CD4-positive, alpha-beta T cell (primary cell): ENCODE results near the gene OR6N1. TPM values are rescaled to one million over a fixed set of nuclear protein-coding genes. Genes with fewer than 3 reads are reported as not detected.

ENCODE experiments used
- ATAC-seq: fragments of 200-7000 bp; cut with Tn5 transposase; one replicate; pipeline ENCODE4 v1.10.0; 2022; ENCODE audit warnings: mild to moderate bottlenecking; ENCODE audit not compliant: poor library complexity
- CTCF ChIA-PET: fragments of 350-600 bp; sonication (Branson Sonifier 250); formaldehyde crosslinking; loops from one replicate; lab custom pipeline; 2021; ENCODE audit warnings: antibody characterized with exemption, inconsistent platforms; lab: Charles Lee
- POLR2A ChIA-PET: fragments of 350-600 bp; sonication (Branson Sonifier 250); formaldehyde crosslinking; loops from one replicate; lab custom pipeline; 2021; ENCODE audit warnings: antibody characterized with exemption, inconsistent platforms; lab: Charles Lee
- DNase-seq, 14 experiments: peaks; one replicate each; pipeline ENCODE4 v3.0.0-alpha.2; 2013 to 2020; ENCODE audit warnings: mixed read lengths in 2 of 14
- H3K27ac ChIP-seq, 2 donors: one replicate each; pipeline versions ENCODE4 v1.5.1 to v1.7.0; 2013; ENCODE audit warnings: low read length in 2 of 2, low read depth in 1 of 2, mild to moderate bottlenecking in 1 of 2
- H3K27me3 ChIP-seq, 2 experiments: 1 replicate in 1 of 2; 2 replicates in 1 of 2; pipeline versions ENCODE4 v1.6.1 to v1.7.0; 2013; ENCODE audit warnings: low read length in 2 of 2, control low read depth in 1 of 2, mild to moderate bottlenecking in 1 of 2, moderate library complexity in 1 of 2; ENCODE audit not compliant: insufficient read depth in 2 of 2, control insufficient read depth in 1 of 2
- H3K36me3 ChIP-seq: one replicate; pipeline ENCODE4 v1.6.1; 2013; ENCODE audit warnings: low read length, control low read depth; ENCODE audit not compliant: insufficient read depth
- H3K4me1 ChIP-seq: one replicate; pipeline ENCODE4 v1.6.1; 2013; ENCODE audit warnings: low read length, control low read depth; ENCODE audit not compliant: insufficient read depth
- H3K4me3 ChIP-seq: one replicate; pipeline ENCODE4 v1.5.1; 2013; ENCODE audit warnings: mild to moderate bottlenecking, low read length, moderate library complexity
- H3K9me3 ChIP-seq, 2 experiments: 1 replicate in 1 of 2; 2 replicates in 1 of 2; pipeline versions ENCODE4 v1.6.1 to v1.7.0; 2013; ENCODE audit warnings: low read length in 2 of 2, mild to moderate bottlenecking in 2 of 2, control low read depth in 1 of 2, moderate library complexity in 1 of 2; ENCODE audit not compliant: control insufficient read depth in 1 of 2, insufficient read depth in 1 of 2
- H3K27ac Mint-ChIP-seq: one replicate; pipeline ENCODE4 v1.8.0; 2020; ENCODE audit warnings: mixed read lengths
- H3K27me3 Mint-ChIP-seq: one replicate; pipeline ENCODE4 v1.8.0; 2021; ENCODE audit warnings: mixed read lengths
- H3K36me3 Mint-ChIP-seq: one replicate; pipeline ENCODE4 v1.8.0; 2021; ENCODE audit warnings: low read depth, mixed read lengths
- H3K4me1 Mint-ChIP-seq: one replicate; pipeline ENCODE4 v1.8.0; 2021; ENCODE audit warnings: low read depth, mixed read lengths
- H3K4me3 Mint-ChIP-seq: one replicate; pipeline ENCODE4 v1.8.0; 2020; ENCODE audit warnings: mild to moderate bottlenecking, mixed read lengths
- H3K9me3 Mint-ChIP-seq: one replicate; pipeline ENCODE4 v1.8.0; 2020; ENCODE audit warnings: mixed read lengths
- CTCF ChIP-seq: fragments of 200-600 bp; IDR thresholded peaks from one replicate; pipeline ENCODE4 v1.8.0; 2022; ENCODE audit warnings: antibody characterized with exemption, mild to moderate bottlenecking
- intact Hi-C, 2 experiments: fragments of 100-400 bp; cut with DNase I in 1 of 2; cut with micrococcal nuclease in 1 of 2; formaldehyde crosslinking; loops; one replicate each; pipeline versions ENCODE4 v1.15.1 to v1.9.0; 2023 to 2025; cut with DNase I, micrococcal nuclease
- total RNA-seq, 174 experiments: library from RNA in 2 of 174; stranded (reverse) in 2 of 174; gene quantifications; one replicate each; pipeline ENCODE4 v1.2.3 and lab custom pipeline; 2021 to 2026

The OR6N1 gene
- total RNA-seq, 2 experiments from 2014 or later = not detected

GRCh38 chr1:158754420-158754819 is 17.6 kb downstream of the OR6N1 start, which contains the start of gene OR6K6:
TSS of gene OR6K6 (plus strand) at chr1:158754720. CDS start at chr1:158754888, 168 bp downstream.
- Mint-ChIP-seq H3K4me3 (no peak within 1 kb of the TSS), H3K27me3 (peaks cover 34% of the 10 kb centered on the region), H3K9me3 (peaks cover 2% of the 10 kb centered on the region), H3K4me1 (no peaks in the 10 kb centered on the region), H3K36me3 (no peaks in the 10 kb centered on the region), H3K27ac (no peak within 1 kb of the TSS)
- Histone ChIP-seq H3K9me3 (peaks cover 0 to 2% of the 10 kb centered on the region in 2 experiments), H3K36me3 (no peaks in the 10 kb centered on the region), H3K27me3 (no peaks in the 10 kb centered on the region), H3K27ac (no peak within 1 kb of the TSS), H3K4me1 (no peaks in the 10 kb centered on the region), H3K4me3 (no peak within 1 kb of the TSS)
- no peak for TF ChIP-seq CTCF
- DNase-seq = no peak
- ChIA-PET POLR2A (no interaction called here), CTCF (no interaction called here)
- ATAC-seq = no peak
- intact Hi-C loops = no loop called here

GRCh38 chr1:158752155-158752712 is 19.8 kb downstream of the OR6N1 start:
- Histone ChIP-seq H3K27me3 (no peaks in the 10 kb centered on the region), H3K9me3 (peaks cover 0 to 2% of the 10 kb centered on the region in 2 experiments), H3K36me3 (no peaks in the 10 kb centered on the region), H3K4me3 (no peak overlapping the region), H3K4me1 (no peaks in the 10 kb centered on the region), H3K27ac (no peak overlapping the region)
- no peak for TF ChIP-seq CTCF
- Mint-ChIP-seq H3K27ac (no peak overlapping the region), H3K36me3 (no peaks in the 10 kb centered on the region), H3K9me3 (peaks cover 2% of the 10 kb centered on the region), H3K4me1 (no peaks in the 10 kb centered on the region), H3K4me3 (no peak overlapping the region), H3K27me3 (peaks cover 25% of the 10 kb centered on the region)
- DNase-seq = no peak
- POLR2A ChIA-PET = no interaction called here
- ATAC-seq = no peak
- intact Hi-C loops = no loop called here
- CTCF ChIA-PET = no interaction called here

DNA sequence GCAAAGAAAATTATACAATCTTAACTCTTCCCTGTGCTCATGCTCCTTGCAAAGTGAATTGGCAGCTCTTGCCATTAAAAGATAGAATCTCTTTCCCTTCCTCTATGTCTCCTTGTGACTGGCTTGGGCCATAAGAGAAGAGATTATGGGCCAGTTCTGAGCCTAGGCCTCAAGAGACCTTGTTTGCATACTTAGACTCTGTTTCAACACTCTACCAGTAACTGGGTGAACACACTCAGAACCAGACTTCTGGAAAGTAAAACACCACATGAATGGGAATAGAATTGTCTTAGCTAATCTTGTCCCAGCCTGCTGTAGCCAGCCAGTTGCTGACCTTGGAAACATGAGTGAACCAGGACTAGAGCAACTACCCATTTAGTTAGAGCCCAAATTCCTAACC is 36.1 kb downstream of the OR6N1 start:
- CTCF ChIA-PET = interaction anchor here (1.0 kb wide), 1 partner anchor 37 kb away, joined by 3 read pairs; no protein-coding TSS in a partner anchor
- POLR2A ChIA-PET = no interaction called here

More for the DNA sequence above, 36.1 kb downstream of the OR6N1 start:
- Histone ChIP-seq H3K27me3 (peaks cover 2 to 4% of the 10 kb centered on the region in 2 experiments), H3K4me1 (no peaks in the 10 kb centered on the region), H3K9me3 (no peaks in the 10 kb centered on the region), H3K4me3 (no peak overlapping the region), H3K27ac (no peak overlapping the region), H3K36me3 (no peaks in the 10 kb centered on the region)
- Mint-ChIP-seq H3K27me3 (peaks cover 17% of the 10 kb centered on the region), H3K27ac (no peak overlapping the region), H3K9me3 (no peaks in the 10 kb centered on the region), H3K36me3 (no peaks in the 10 kb centered on the region), H3K4me1 (no peaks in the 10 kb centered on the region), H3K4me3 (no peak overlapping the region)
- no peak for DNase-seq
- no peak for ATAC-seq
- TF ChIP-seq CTCF = no peak
- intact Hi-C loops = no loop called here
